Heart right ventricle (tissue), 16 donors: ENCODE data around the gene CNGA4. TPM values are rescaled to one million over a fixed set of nuclear protein-coding genes. Genes with fewer than 3 reads are reported as not detected.
A peak's percentile ranks its signal among the peaks of the same experiment; 100 is the strongest.

Source experiments
- ATAC-seq, 8 donors: fragments of 200-7000 bp; cut with Tn5 transposase; one replicate each; pipeline ENCODE4 v1.9.1; 2020; ENCODE audit warnings: mild to moderate bottlenecking in 8 of 8, moderate library complexity in 8 of 8, moderate number of reproducible peaks in 1 of 8
- DNase-seq, 2 donors: peaks; one replicate each; pipeline ENCODE4 v3.0.0-alpha.2; 2020
- H3K27ac ChIP-seq, 10 donors: fragments of 200-600 bp; sonication (generic) in 2 of 10; one replicate each; pipeline versions ENCODE4 v1.5.0 to v1.8.0; 2020 to 2022; ENCODE audit warnings: mild to moderate bottlenecking in 3 of 10
- H3K27me3 ChIP-seq, 7 donors: fragments of 200-600 bp; one replicate each; pipeline ENCODE4 v1.8.0; 2021 to 2022; ENCODE audit warnings: mild to moderate bottlenecking in 2 of 7
- H3K36me3 ChIP-seq, 9 donors: fragments of 200-600 bp; sonication (generic) in 1 of 9; one replicate each; pipeline versions ENCODE4 v1.5.0 to v1.8.0; 2020 to 2022; ENCODE audit warnings: mild to moderate bottlenecking in 2 of 9
- H3K4me1 ChIP-seq, 9 donors: fragments of 200-600 bp; sonication (generic) in 1 of 9; one replicate each; pipeline versions ENCODE4 v1.5.0 to v1.8.0; 2020 to 2022; ENCODE audit warnings: mild to moderate bottlenecking in 4 of 9
- H3K4me3 ChIP-seq, 10 donors: fragments of 200-600 bp; sonication (generic) in 2 of 10; one replicate each; pipeline versions ENCODE4 v1.5.0 to v1.8.0; 2020 to 2022; ENCODE audit warnings: mild to moderate bottlenecking in 7 of 10, moderate library complexity in 2 of 10
- H3K9me3 ChIP-seq, 11 donors: fragments of 200-600 bp in 10 of 11; sonication (generic) in 2 of 11; one replicate each; pipeline versions ENCODE4 v1.5.0 to v1.8.0; 2013 to 2022; ENCODE audit warnings: mild to moderate bottlenecking in 2 of 11, control low read depth in 1 of 11, moderate library complexity in 1 of 11
- CTCF ChIP-seq, 9 donors: fragments of 200-600 bp; sonication (generic) in 2 of 9; IDR thresholded peaks; one replicate each; pipeline versions ENCODE4 v1.5.0 to v1.8.0; 2021 to 2022; ENCODE audit warnings: antibody characterized with exemption in 9 of 9, mild to moderate bottlenecking in 5 of 9, moderate library complexity in 1 of 9
- WGBS, 2 donors: extraction: QIAGEN DNeasy Blood & Tissue Kit; methylation state at CpG; one replicate each; pipeline ENCODE4 v1.1.7; 2013; ENCODE audit warnings: inconsistent platforms in 1 of 2; 5-methylcytosine and 5-hydroxymethylcytosine counted together
- intact Hi-C, 10 donors: fragments of 100-400 bp; cut with DNase I; formaldehyde crosslinking; loops; one replicate each; pipeline versions ENCODE4 v1.11.1 to v1.14.2; 2022
- polyA plus RNA-seq, 2 donors: library from polyadenylated mRNA; stranded (reverse); fragments of 200-250 nt; gene quantifications; one replicate each; pipeline ENCODE4 v1.2.3, GENCODE V29; 2013
- total RNA-seq, 10 donors: library from RNA; stranded (reverse); fragmentation: NEBNext Ultra II Directional in 3 of 10; extraction: Animal tissue kit (Norgen Biotek cat#: 25700) in 3 of 10; gene quantifications; one replicate each; pipeline versions ENCODE4 v1.2.1 to v1.2.4, GENCODE V29; 2021 to 2023
- donor health status: Arrhythmogenic right ventricular cardiomyopathy.
- donor health status: ischemic (EF 13 %, LVEDD 7.1; RV severe dilation, severe dysfunction).
- donor health status: healthy with polysubstance abuse.
- donor health status: DM: no; HTN: yes; CAD: no.
- donor health status: DM: no; HTN: no; CAD: no.
- donor health status: ischemic (EF 25% LVEDD 6.9; RV normal size, moderate dysfunction).
- donor health status: ischemic (EF 25% LVEDD 5.7; RV mildly dilated, moderate dysfunction).
- donor health status: healthy.
- donor health status: DM: yes; HTN: yes; CAD: no.
- donor health status: Ischemic cardiomyopathy.
- donor health status: ischemic (EF 35%, LVEDD 5.7; RV mildly dilated, moderate dysfunction).
- donor health status: nonischemic (EF 11% LVEDD 7.7; RV severe dilation, severe dysfunction).
- donor health status: DM: yes; HTN: yes; CAD: no.
- donor health status: PGD.
- donor health status: ischemic (EF 29% LVEDD 5.4; RV normal size, mild dysfunction).
- donor health status: nonischemic (EF 23%, LVEDD 6.1; RV moderate dilation, normal function).

The CNGA4 gene
- total and polyA plus RNA-seq, 12 donors, result 0.01 to 0.13 TPM; not detected in 10

- no peak for TF ChIP-seq CTCF (IDR thresholded peaks at IDR 0.05)
- WGBS, 2 donors, result 88 to 94% methylated on average over 1 of the region's 1 CpG
- no peak for ATAC-seq
Measured at GRCh38 chr11:6202041-6202440, 36.8 kb upstream of the CNGA4 start.

DNA sequence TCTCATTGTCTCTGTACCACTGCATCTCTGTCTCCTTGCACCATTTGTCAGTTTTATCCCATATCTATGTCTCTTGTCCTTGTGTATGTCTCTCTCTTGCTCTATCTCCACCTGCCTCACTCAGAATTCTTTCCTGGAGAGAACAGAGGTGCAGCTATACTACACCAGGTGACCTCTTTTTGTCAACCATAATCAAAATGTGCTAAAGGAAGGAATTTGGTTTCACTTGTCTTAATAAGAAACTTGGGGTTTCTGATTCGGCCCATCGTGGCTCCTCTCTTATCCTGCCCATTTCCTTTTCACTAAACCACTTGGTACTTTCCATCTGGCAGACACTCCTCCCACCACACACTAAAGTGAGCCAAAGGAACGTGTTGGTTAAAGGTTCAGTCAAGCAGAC lies 35.6 kb upstream of the CNGA4 start:
- H3K36me3 ChIP-seq, result peaks cover 0 to 44% (median 0%) of the 10 kb centered on the region in 9 donors
- intact Hi-C loops, result no loop called here
- H3K4me1 ChIP-seq, result peaks cover 0 to 35% (median 0%) of the 10 kb centered on the region in 9 donors
- DNase-seq (no peak), ATAC-seq (no peak)
- no peak for TF ChIP-seq CTCF (IDR thresholded peaks at IDR 0.05)
- H3K27ac ChIP-seq, result no peak overlapping the region
- WGBS, 2 donors, result 65 to 78% methylated on average over 3 of the region's 3 CpGs
- H3K9me3 ChIP-seq, result no peaks in the 10 kb centered on the region
- H3K4me3 ChIP-seq, result no peak overlapping the region
- no peaks in the 10 kb centered on the region for H3K27me3 ChIP-seq

More at GRCh38 chr11:6202041-6202440, 36.8 kb upstream of the CNGA4 start:
- Histone ChIP-seq H3K36me3 (peaks cover 0 to 31% (median 0%) of the 10 kb centered on the region in 9 donors), H3K27ac (peak overlapping the region in 1 of 10 donors; percentile 68), H3K4me3 (no peak overlapping the region), H3K9me3 (no peaks in the 10 kb centered on the region), H3K27me3 (no peaks in the 10 kb centered on the region), H3K4me1 (peaks cover 0 to 36% (median 0%) of the 10 kb centered on the region in 9 donors)
- no peak for DNase-seq
- intact Hi-C loops, result no loop called here

DNA sequence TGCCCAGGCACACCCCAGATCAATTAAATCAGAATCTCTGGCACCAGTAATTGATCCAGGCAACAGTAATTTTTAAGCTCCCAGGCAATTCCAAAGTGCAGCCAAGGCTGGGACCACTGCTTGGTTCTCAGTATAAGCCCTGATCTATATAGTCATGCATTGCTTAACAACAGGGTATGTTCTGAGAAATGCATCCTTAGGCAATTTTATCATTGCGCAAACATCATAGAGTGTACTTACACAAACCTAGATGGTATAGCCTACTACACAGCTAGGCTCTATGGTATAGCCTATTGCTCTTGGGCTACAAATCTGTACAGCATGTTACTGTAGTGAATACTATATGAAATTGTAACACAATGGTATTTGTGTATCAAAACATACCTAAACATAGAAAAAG lies 34.2 kb upstream of the CNGA4 start:
- no peak for ATAC-seq
- TF ChIP-seq CTCF (IDR thresholded peaks at IDR 0.05), result no peak
- intact Hi-C loops, result no loop called here
- Histone ChIP-seq H3K4me1 (peaks cover 0 to 35% (median 0%) of the 10 kb centered on the region in 9 donors), H3K27me3 (no peaks in the 10 kb centered on the region), H3K9me3 (no peaks in the 10 kb centered on the region), H3K36me3 (peaks cover 0 to 58% (median 0%) of the 10 kb centered on the region in 9 donors), H3K4me3 (no peak overlapping the region), H3K27ac (no peak overlapping the region)
- 91 to 100% methylated on average over 1 of the region's 1 CpG for WGBS, 2 donors
- no peak for DNase-seq

- DNase-seq (no peak), ATAC-seq (no peak)
- H3K9me3 ChIP-seq, result no peaks in the 10 kb centered on the region
- no peak within 1 kb of the TSS for H3K4me3 ChIP-seq
- no peak for TF ChIP-seq CTCF (IDR thresholded peaks at IDR 0.05)
- no peaks in the 10 kb centered on the region for H3K27me3 ChIP-seq
- 92 to 96% methylated on average over 1 of the region's 1 CpG for WGBS, 2 donors
- H3K4me1 ChIP-seq, result peaks cover 0 to 33% (median 0%) of the 10 kb centered on the region in 9 donors
- H3K36me3 ChIP-seq, result peaks cover 0 to 64% (median 5%) of the 10 kb centered on the region in 9 donors
- intact Hi-C loops, result no loop called here
- no peak within 1 kb of the TSS for H3K27ac ChIP-seq
Measured at GRCh38 chr11:6205366-6205765, 33.5 kb upstream of the CNGA4 start, which contains the start of gene C11orf42. Gene C11orf42, plus strand, starts transcription at chr11:6205557. Its CDS starts 59 bp downstream, at chr11:6205616.
